Measurements from ENCODE around the gene PUSL1. TPM values are rescaled to one million over a fixed set of nuclear protein-coding genes. Genes with fewer than 3 reads are reported as not detected.
A peak's percentile ranks its signal among the peaks of the same experiment; 100 is the strongest.

The PUSL1 gene
- total RNA-seq, 1 experiment from 2014 or later, result 38.0 TPM

DNA sequence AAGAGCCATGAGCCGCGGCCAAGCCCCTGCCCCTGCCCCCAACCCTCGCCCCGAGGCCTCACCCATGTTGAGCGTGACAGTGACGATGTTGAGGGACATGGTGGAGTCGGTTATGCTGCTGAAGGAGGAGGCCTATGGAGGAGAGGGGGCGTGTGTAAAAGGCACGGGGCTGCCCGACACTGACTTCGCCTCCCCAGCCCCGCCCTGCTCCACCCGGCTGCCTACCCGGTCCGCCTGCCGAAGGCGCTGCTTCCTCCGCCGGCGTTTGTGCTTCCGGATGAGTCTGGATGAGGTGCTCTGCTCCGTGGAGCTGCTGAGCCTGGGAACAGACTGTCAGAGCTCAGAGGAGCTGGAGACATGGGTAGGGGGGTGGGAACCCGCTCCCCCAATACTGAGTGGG lies 31.8 kb downstream of the PUSL1 start:
- Histone ChIP-seq H3K79me2 (ENCODE audit: insufficient read depth, low read length) (no peaks in the 10 kb centered on the region; the same call in 1 of the 2 replicates), H3K27me3 (ENCODE audit: insufficient read depth, low read length) (no peaks in the 10 kb centered on the region), H3K9me3 (ENCODE audit: control insufficient read depth, low read depth, low read length) (no peaks in the 10 kb centered on the region), H2AK5ac (ENCODE audit: insufficient read length, low read length) (no peak overlapping the region), H3K4me1 (ENCODE audit: insufficient read depth, low read length) (no peaks in the 10 kb centered on the region), H3K79me1 (ENCODE audit: insufficient read depth, low read depth, low read length, poor library complexity, severe bottlenecking) (peaks cover 2% of the 10 kb centered on the region), H2BK20ac (ENCODE audit: low read depth, low read length, poor library complexity, severe bottlenecking) (no peak overlapping the region), H4K8ac (replicated peaks; ENCODE audit: insufficient read length, low read depth, low read length) (no peak overlapping the region), H4K91ac (ENCODE audit: insufficient read length, low read depth, low read length) (no peak overlapping the region), H3K23me2 (ENCODE audit: insufficient read length, low read depth, low read length, poor library complexity, severe bottlenecking) (no peaks in the 10 kb centered on the region), H3K23ac (ENCODE audit: insufficient read length, low read depth, low read length) (no peak overlapping the region), H3K4ac (ENCODE audit: low read depth, low read length) (no peak overlapping the region), H3K27ac (ENCODE audit: insufficient read length, low read depth, low read length) (no peak overlapping the region), H2BK120ac (ENCODE audit: low read depth, low read length, poor library complexity, severe bottlenecking) (no peak overlapping the region), H3K14ac (ENCODE audit: insufficient read depth, low read length) (no peak overlapping the region), H4K20me1 (ENCODE audit: control insufficient read depth, insufficient read depth, insufficient read length) (no peaks in the 10 kb centered on the region), H3K56ac (ENCODE audit: insufficient read length, low read depth, low read length) (no peak overlapping the region), H2BK15ac (ENCODE audit: low read depth, low read length) (no peak overlapping the region), H3K18ac (ENCODE audit: insufficient read length, low read depth, low read length) (no peak overlapping the region), H3K9ac (ENCODE audit: extremely low read depth, insufficient read length, low read length) (no peak overlapping the region), H4K5ac (ENCODE audit: insufficient read length, low read depth, low read length) (no peak overlapping the region), H2AFZ (ENCODE audit: low read length) (no peak overlapping the region), H2BK5ac (ENCODE audit: insufficient read length, low read length) (no peak overlapping the region), H3K4me2 (ENCODE audit: insufficient read depth, insufficient read length, low read length) (no peak overlapping the region), H2BK12ac (ENCODE audit: insufficient read length, low read depth, low read length) (no peak overlapping the region), H3T11ph (ENCODE audit: low read length) (no peak overlapping the region)
- Mint-ChIP-seq H3K4me3 (no peak overlapping the region), H3K27ac (peak overlapping the region in 1 of 3 experiments; percentile 59; a peak in 1 of 7 replicates), H3K9me3 (peaks cover 0 to 8% of the 10 kb centered on the region in 2 experiments; a peak in 3 of 5 replicates), H3K36me3 (ENCODE audit: insufficient read depth in 1 of 3, low read depth in 3 of 3) (peaks cover 21 to 36% (median 31%) of the 10 kb centered on the region in 3 experiments), H3K4me1 (no peaks in the 10 kb centered on the region), H3K27me3 (ENCODE audit: low read depth) (no peaks in the 10 kb centered on the region)
- TF ChIP-seq, protein P1, sequence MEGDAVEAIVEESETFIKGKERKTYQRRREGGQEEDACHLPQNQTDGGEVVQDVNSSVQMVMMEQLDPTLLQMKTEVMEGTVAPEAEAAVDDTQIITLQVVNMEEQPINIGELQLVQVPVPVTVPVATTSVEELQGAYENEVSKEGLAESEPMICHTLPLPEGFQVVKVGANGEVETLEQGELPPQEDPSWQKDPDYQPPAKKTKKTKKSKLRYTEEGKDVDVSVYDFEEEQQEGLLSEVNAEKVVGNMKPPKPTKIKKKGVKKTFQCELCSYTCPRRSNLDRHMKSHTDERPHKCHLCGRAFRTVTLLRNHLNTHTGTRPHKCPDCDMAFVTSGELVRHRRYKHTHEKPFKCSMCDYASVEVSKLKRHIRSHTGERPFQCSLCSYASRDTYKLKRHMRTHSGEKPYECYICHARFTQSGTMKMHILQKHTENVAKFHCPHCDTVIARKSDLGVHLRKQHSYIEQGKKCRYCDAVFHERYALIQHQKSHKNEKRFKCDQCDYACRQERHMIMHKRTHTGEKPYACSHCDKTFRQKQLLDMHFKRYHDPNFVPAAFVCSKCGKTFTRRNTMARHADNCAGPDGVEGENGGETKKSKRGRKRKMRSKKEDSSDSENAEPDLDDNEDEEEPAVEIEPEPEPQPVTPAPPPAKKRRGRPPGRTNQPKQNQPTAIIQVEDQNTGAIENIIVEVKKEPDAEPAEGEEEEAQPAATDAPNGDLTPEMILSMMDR (conservative IDR thresholded peaks at IDR 0.05), result no peak
- DNase-seq, result no peak
- WGBS (ENCODE audit: extremely low coverage, insufficient read length, low lambda C conversion rate), result no CpG with 5 or more reads among the region's 23 CpGs

Data from H9 (cell line).